Suprapubic skin (tissue), 4 donors: ENCODE measurements around the gene MCL1. TPM values are rescaled to one million over a fixed set of nuclear protein-coding genes. Genes with fewer than 3 reads are reported as not detected.
"Not testable (repeated sequence)": the region's sequence is repeated elsewhere in the genome, so short reads cannot be mapped to it uniquely, and the experiment has no call there.

Experiments
- DNase-seq, 2 donors: peaks; one replicate each; pipeline ENCODE4 v3.0.0-alpha.2; 2019; ENCODE audit warnings: low spot score in 2 of 2
- H3K27ac ChIP-seq: fragments of 200-600 bp; sonication (generic); one replicate; pipeline ENCODE4 v1.5.1; 2019
- H3K27me3 ChIP-seq: fragments of 200-600 bp; sonication (generic); one replicate; pipeline ENCODE4 v1.5.1; 2019
- H3K36me3 ChIP-seq: fragments of 200-600 bp; sonication (generic); one replicate; pipeline ENCODE4 v1.5.1; 2019
- H3K4me1 ChIP-seq: fragments of 200-600 bp; sonication (generic); one replicate; pipeline ENCODE4 v1.5.1; 2019
- H3K4me3 ChIP-seq: fragments of 200-600 bp; sonication (generic); one replicate; pipeline ENCODE4 v1.5.1; 2019; ENCODE audit warnings: mild to moderate bottlenecking
- H3K9me3 ChIP-seq: fragments of 200-600 bp; sonication (generic); one replicate; pipeline ENCODE4 v1.5.1; 2019
- EP300 ChIP-seq: sonication (generic); formaldehyde crosslinking; IDR thresholded peaks from one replicate; pipeline ENCODE4 v1.6.1; 2017; ENCODE audit warnings: antibody characterized with exemption
- POLR2A ChIP-seq, 2 donors: fragments of 450-650 bp; IDR thresholded peaks; one replicate each; pipeline ENCODE4 v1.6.1; 2017; ENCODE audit warnings: antibody characterized with exemption in 2 of 2, mild to moderate bottlenecking in 2 of 2, moderate library complexity in 2 of 2
- POLR2AphosphoS5 ChIP-seq, 3 donors: sonication (generic); formaldehyde crosslinking; IDR thresholded peaks; one replicate each; pipeline ENCODE4 v1.6.1; 2017; ENCODE audit warnings: antibody characterized with exemption in 3 of 3
- WGBS: methylation state at CpG from one replicate; pipeline ENCODE4 v1.1.5; 2018; 5-methylcytosine and 5-hydroxymethylcytosine counted together
- total RNA-seq, 4 donors: library from RNA; depleted of rRNA; stranded (reverse); fragments of >200 nt; gene quantifications; one replicate each; pipeline ENCODE4 v1.1.0, GENCODE V29; 2016
- TF ChIP-seq, protein P1 (sequence below), 2 donors: fragments of 200-600 bp in 1 of 2; fragments of 450-650 bp in 1 of 2; sonication (generic) in 1 of 2; IDR thresholded peaks; one replicate each; pipeline ENCODE4 v1.5.1; 2016 to 2019; ENCODE audit warnings: antibody characterized with exemption in 2 of 2, mild to moderate bottlenecking in 1 of 2, moderate library complexity in 1 of 2

Gene MCL1
- total RNA-seq, 4 donors from 2014 or later: 211 to 307 (median 270) TPM

DNA sequence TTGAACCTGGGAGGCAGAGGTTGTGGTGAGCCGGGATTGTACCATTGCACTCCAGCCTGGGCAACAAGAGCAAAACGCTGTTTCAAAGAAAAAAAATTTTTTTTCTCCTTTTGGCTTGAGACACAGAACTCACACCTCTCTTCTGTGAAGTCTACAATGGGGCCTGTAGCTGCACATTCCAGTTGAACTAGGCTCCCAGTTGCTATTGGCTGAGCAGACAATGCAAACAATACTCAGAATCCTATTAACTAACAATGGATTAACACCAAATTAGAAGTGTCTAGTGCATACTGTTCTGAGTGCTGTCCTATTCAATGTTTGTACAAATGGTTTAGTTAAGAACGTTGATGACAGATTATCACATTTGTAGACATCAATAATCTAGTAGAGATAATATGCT is 17.6 kb upstream of the MCL1 start:
- WGBS: 82% methylated on average over 3 of the region's 3 CpGs
- Histone ChIP-seq H3K27ac (no peak overlapping the region), H3K4me3 (no peak overlapping the region), H3K4me1 (no peaks in the 10 kb centered on the region), H3K27me3 (no peaks in the 10 kb centered on the region), H3K9me3 (no peaks in the 10 kb centered on the region), H3K36me3 (peaks cover 18% of the 10 kb centered on the region)
- DNase-seq: no peak
- TF ChIP-seq EP300: no peak

DNA sequence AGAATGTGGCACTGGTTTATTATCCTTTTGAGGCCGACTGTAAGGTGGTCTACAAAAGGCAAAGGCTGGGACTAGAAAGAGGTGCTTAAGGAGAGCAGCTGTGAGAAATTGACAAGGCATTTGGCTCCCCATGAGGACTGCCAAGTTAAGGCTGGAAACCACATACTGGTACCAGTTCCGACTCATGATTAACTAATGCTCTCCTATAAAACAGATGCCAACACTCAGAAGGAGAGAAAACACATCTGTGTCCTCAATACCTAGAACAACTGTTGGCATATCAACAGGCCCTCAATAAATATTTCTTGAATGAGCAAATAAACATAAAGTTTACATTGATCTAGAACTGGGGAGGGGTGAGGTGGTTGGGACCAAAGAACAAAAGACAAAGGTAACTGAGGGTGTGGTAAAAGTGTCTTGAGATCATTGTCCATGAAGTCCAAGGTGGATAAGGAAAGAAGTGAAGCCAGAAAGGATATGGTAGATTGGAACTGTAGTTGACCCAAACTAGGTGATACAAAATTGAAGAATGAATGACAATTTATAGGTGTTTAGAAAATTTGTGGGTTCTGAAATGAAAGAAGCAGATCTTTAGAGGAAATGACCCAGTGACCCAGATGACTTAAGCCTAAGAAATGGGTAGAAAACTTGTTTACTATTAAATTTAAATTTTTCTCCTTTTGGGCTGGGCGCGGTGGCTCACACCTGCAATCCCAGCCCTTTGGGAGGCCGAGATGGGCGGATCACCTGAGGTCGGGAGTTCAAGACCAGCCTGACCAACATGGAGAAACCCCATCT is 16.9 kb upstream of the MCL1 start:
- WGBS: 87% methylated on average over 7 of the region's 7 CpGs
- TF ChIP-seq POLR2AphosphoS5 (IDR thresholded peaks at IDR 0.05) (no peak), EP300 (no peak), POLR2A (IDR thresholded peaks at IDR 0.05) (no peak)
- TF ChIP-seq, protein P1, sequence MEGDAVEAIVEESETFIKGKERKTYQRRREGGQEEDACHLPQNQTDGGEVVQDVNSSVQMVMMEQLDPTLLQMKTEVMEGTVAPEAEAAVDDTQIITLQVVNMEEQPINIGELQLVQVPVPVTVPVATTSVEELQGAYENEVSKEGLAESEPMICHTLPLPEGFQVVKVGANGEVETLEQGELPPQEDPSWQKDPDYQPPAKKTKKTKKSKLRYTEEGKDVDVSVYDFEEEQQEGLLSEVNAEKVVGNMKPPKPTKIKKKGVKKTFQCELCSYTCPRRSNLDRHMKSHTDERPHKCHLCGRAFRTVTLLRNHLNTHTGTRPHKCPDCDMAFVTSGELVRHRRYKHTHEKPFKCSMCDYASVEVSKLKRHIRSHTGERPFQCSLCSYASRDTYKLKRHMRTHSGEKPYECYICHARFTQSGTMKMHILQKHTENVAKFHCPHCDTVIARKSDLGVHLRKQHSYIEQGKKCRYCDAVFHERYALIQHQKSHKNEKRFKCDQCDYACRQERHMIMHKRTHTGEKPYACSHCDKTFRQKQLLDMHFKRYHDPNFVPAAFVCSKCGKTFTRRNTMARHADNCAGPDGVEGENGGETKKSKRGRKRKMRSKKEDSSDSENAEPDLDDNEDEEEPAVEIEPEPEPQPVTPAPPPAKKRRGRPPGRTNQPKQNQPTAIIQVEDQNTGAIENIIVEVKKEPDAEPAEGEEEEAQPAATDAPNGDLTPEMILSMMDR (IDR thresholded peaks at IDR 0.05): no peak
- H3K9me3 ChIP-seq: no peaks in the 10 kb centered on the region
- peak in 1 of 2 donors; percentile 40 for DNase-seq
- H3K36me3 ChIP-seq: peaks cover 18% of the 10 kb centered on the region
- no peak overlapping the region for H3K27ac ChIP-seq
- H3K4me1 ChIP-seq: no peaks in the 10 kb centered on the region
- H3K27me3 ChIP-seq: no peaks in the 10 kb centered on the region
- H3K4me3 ChIP-seq: no peak overlapping the region

DNA sequence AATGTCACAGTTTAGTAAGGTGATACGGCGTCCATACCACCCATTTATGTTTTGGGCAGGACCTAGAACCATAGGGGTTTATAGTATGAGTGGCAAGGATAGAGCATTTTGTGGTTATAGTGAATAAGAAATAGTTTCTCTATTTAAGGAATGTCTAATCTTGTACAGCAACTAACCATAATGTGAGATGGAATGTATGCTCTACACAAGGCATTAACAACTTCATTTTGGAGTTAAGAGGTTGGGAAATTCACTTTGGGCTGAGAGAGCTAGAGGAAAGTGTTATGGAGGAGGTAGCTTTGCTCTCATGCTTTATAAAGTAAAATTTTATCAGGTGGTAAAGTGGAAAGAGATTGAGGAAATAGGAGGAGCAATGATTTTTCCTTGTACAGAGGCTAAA is 3.0 kb upstream of the MCL1 start:
- WGBS: 86% methylated on average over 2 of the region's 2 CpGs
- no peak for DNase-seq
- no peaks in the 10 kb centered on the region for H3K9me3 ChIP-seq
- peaks cover 8% of the 10 kb centered on the region for H3K36me3 ChIP-seq
- H3K27me3 ChIP-seq: no peaks in the 10 kb centered on the region
- H3K4me1 ChIP-seq: peaks cover 7% of the 10 kb centered on the region
- H3K4me3 ChIP-seq: no peak overlapping the region
- TF ChIP-seq, protein P1 (IDR thresholded peaks at IDR 0.05): no peak
- TF ChIP-seq POLR2A (IDR thresholded peaks at IDR 0.05): no peak
- no peak for TF ChIP-seq POLR2AphosphoS5 (IDR thresholded peaks at IDR 0.05)
- no peak for TF ChIP-seq EP300
- H3K27ac ChIP-seq: no peak overlapping the region

DNA sequence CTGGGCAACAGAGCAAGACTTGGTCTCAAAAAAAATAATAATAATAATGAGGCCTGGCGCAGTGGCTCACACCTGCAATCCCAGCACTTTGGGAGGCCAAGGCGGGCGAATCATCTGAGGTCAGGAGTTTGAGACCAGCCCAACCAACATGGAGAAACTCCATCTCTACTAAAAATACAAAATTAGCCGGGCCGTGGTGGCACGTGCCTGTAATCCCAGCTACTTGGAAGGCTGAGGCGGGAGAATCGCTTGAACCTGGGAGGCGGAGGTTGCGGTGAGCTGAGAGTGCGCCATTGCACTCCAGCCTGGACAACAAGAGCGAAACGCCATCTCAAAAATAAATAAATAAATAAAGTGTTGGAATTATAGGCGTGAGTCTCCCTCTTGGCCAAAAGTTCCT is 2.6 kb upstream of the MCL1 start:
- WGBS: 97% methylated on average over 14 of the region's 14 CpGs
- not testable (repeated sequence) for DNase-seq, H3K27me3 ChIP-seq, H3K4me1 ChIP-seq, H3K27ac ChIP-seq, H3K9me3 ChIP-seq, H3K4me3 ChIP-seq
- H3K36me3 ChIP-seq: peaks cover 12% of the 10 kb centered on the region

DNA sequence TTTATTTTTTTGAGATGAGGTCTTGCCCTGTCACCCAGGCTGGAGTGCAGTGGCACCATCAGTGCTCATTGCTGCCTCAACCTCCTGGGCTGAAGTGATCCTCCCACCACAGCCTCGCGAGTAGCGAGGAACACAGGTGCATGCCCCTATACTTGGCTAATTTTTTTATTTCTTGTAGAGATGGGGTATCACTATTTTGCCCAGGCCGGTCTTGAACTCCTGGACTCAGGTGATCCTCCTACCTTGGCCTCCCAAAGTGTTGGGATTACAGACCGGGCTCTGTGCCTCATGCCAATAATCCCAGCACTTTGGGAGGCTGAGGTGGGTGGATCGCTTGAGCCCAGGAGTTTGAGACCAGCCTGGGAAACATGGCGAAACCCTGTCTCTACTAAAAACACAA is 2.0 kb upstream of the MCL1 start:
- H3K4me3 ChIP-seq, H3K4me1 ChIP-seq, H3K27me3 ChIP-seq, DNase-seq, H3K9me3 ChIP-seq, H3K27ac ChIP-seq: not testable (repeated sequence)
- 97% methylated on average over 7 of the region's 7 CpGs for WGBS
- peaks cover 17% of the 10 kb centered on the region for H3K36me3 ChIP-seq

DNA sequence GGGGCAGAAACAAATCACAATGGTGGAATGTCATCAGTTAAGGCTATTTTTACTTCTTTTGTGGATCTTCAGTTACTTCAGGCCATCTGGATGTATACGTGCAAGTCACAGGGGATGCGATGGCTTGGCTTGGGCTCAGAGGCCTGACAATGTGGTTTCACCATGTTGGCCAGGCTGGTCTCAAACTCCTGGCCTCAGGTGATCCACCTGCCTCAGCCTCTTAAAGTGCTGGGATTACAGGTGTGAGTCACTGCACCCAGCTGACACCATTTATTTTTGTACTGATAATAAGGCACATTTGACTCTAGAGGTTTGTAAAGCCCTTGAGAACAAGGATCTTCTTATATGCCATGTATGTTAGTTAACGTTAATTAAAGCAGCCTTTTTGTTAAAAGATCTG is 1.6 kb upstream of the MCL1 start:
- H3K27me3 ChIP-seq, DNase-seq, H3K27ac ChIP-seq, H3K4me3 ChIP-seq, H3K9me3 ChIP-seq, H3K4me1 ChIP-seq: not testable (repeated sequence)
- H3K36me3 ChIP-seq: peaks cover 21% of the 10 kb centered on the region
- WGBS: 90% methylated on average over 3 of the region's 3 CpGs

DNA sequence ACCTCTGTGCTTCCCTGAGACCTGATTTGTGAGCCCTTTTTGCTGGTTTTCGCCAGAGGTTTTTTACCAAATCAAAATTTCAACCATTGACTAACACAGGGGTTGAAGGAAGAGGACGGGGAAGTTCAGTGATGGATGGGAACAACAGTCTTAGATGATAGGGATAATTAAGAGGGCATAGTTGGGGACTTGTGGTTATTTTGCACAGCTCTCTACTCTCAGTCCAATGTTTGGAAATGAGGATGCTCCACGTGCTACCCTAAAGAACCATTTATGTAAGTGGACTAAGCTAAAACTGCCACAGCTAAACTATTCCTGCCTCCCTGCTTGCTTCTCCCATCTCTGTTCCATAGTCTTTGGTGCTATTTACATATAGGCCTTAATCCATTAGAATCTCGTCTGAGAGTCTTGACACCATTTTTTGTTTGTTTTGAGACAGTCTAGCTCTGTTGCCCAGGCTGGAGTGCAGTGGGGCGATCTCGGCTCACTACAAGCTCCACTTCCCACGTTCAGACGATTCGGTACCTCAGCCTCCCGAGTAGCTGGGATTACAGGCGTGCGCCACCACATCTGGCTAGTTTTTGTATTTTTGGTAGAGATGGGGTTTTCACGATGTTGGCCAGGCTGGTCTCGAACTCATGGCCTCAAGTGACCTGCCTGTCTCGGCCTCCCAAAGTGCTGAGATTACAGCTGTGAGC is 684 bp upstream of the MCL1 start:
- H3K36me3 ChIP-seq: peaks cover 30% of the 10 kb centered on the region
- WGBS: 77% methylated on average over 15 of the region's 15 CpGs
- H3K27ac ChIP-seq: peak overlapping the region; percentile 100
- no peak for DNase-seq
- no peaks in the 10 kb centered on the region for H3K9me3 ChIP-seq
- H3K4me3 ChIP-seq: peak overlapping the region; percentile 98
- no peaks in the 10 kb centered on the region for H3K27me3 ChIP-seq
- TF ChIP-seq EP300 (no peak), POLR2AphosphoS5 (IDR thresholded peaks at IDR 0.05) (no peak), POLR2A (IDR thresholded peaks at IDR 0.05) (no peak)
- TF ChIP-seq, protein P1 (IDR thresholded peaks at IDR 0.05): no peak
- H3K4me1 ChIP-seq: peaks cover 18% of the 10 kb centered on the region
